Muscle of leg (tissue), 11 donors: Measurements from ENCODE around the gene ATXN8OS. TPM values are rescaled to one million over a fixed set of nuclear protein-coding genes. Genes with fewer than 3 reads are reported as not detected.
"Not testable (repeated sequence)": the region's sequence is repeated elsewhere in the genome, so short reads cannot be mapped to it uniquely, and the experiment has no call there.

Experiments
- DNase-seq: peaks from one replicate; pipeline ENCODE4 v3.0.0; 2013
- H3K27ac ChIP-seq: one replicate; pipeline ENCODE4 v1.5.1; 2013; ENCODE audit warnings: mild to moderate bottlenecking, low read length, control low read depth
- H3K27me3 ChIP-seq: one replicate; pipeline ENCODE4 v1.6.1; 2013; ENCODE audit warnings: low read length; ENCODE audit not compliant: control insufficient read depth, insufficient read depth
- H3K36me3 ChIP-seq: one replicate; pipeline ENCODE4 v1.6.1; 2013; ENCODE audit warnings: low read length; ENCODE audit not compliant: control insufficient read depth, insufficient read depth
- H3K4me1 ChIP-seq: one replicate; pipeline ENCODE4 v1.6.1; 2013; ENCODE audit warnings: low read length; ENCODE audit not compliant: control insufficient read depth, insufficient read depth
- H3K4me3 ChIP-seq: one replicate; pipeline ENCODE4 v1.5.1; 2013; ENCODE audit warnings: low read length, control low read depth
- H3K9me3 ChIP-seq: replicated peaks from 2 replicates; pipeline ENCODE4 v1.6.1; 2013; ENCODE audit warnings: low read depth, low read length; ENCODE audit not compliant: control insufficient read depth
- WGBS: methylation state at CpG from one replicate; pipeline ENCODE4 v1.1.5; 2013; ENCODE audit warnings: missing lambda C conversion rate; ENCODE audit not compliant: insufficient coverage; 5-methylcytosine and 5-hydroxymethylcytosine counted together
- polyA plus RNA-seq, 8 donors: library from polyadenylated mRNA; unstranded; fragments of 120-200 nt; gene quantifications; one replicate each; pipeline versions ENCODE4 v1.2.1 to v1.2.3, GENCODE V29; 2013; ENCODE audit warnings: inconsistent platforms in 1 of 8, low replicate concordance in 1 of 8; ENCODE audit not compliant: insufficient read length in 8 of 8, insufficient read depth in 1 of 8
- total RNA-seq: library from RNA; stranded (reverse); fragments of 120-200 nt; gene quantifications from one replicate; pipeline ENCODE4 v1.2.4, GENCODE V29; 2013

The ATXN8OS gene
- total and polyA plus RNA-seq, 9 donors, result 0.27 to 0.54 (median 0.45) TPM; not detected in 2

DNA sequence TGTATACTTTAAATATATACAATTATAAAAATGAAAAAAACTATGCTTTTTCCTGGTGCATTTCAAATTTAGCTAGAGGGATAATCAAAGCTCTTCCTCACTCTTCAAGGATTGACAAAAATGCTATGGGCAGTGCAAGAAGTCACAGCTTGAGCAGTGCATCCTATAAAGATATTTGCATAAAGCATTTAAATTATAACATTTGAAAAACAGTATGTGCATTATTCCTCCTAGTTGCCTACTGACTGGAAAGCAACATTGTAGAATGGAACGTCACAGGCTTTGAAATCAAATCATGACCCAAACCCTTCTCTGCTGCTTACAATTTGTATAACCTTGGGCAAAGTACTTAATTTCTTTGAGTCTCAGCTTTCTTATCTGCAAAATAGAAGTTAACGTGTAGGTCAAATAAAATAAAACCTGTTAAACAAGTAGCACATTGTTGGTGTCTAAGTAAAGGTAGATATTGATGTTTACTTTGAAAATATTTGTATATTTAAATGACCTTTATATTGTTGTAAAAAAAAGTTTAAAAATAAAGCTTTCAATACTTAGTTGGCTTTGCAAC, 9.8 kb downstream of the ATXN8OS start:
- no peaks in the 10 kb centered on the region for H3K36me3 ChIP-seq
- no peaks in the 10 kb centered on the region for H3K27me3 ChIP-seq
- H3K4me3 ChIP-seq, result no peak overlapping the region
- no CpG with 5 or more reads among the region's 2 CpGs for WGBS
- no peaks in the 10 kb centered on the region for H3K9me3 ChIP-seq
- no peaks in the 10 kb centered on the region for H3K4me1 ChIP-seq
- H3K27ac ChIP-seq, result no peak overlapping the region
- no peak for DNase-seq

DNA sequence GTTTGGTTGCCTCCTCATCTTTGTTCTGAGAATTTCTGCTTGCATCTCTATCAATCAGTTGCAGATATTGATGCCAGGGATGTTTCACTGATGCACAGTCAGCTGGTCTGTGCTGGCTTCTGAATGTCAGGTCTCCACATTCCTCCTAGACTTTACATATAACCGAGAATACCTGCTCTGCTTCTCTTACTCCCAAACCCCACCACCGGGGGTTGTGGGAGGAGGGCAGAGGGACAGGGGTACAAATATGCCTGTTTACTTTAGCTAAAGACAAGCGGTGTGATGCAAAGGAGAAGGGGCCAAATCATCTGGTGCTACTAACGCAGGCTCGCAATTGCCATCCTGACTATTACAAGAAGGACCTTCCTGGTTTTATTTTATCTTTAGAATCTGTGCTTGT, 18.1 kb downstream of the ATXN8OS start:
- Histone ChIP-seq H3K9me3 (no peaks in the 10 kb centered on the region), H3K4me1 (no peaks in the 10 kb centered on the region), H3K4me3 (no peak overlapping the region), H3K27me3 (no peaks in the 10 kb centered on the region), H3K36me3 (no peaks in the 10 kb centered on the region), H3K27ac (no peak overlapping the region)
- no CpG with 5 or more reads among the region's 5 CpGs for WGBS
- no peak for DNase-seq

DNA sequence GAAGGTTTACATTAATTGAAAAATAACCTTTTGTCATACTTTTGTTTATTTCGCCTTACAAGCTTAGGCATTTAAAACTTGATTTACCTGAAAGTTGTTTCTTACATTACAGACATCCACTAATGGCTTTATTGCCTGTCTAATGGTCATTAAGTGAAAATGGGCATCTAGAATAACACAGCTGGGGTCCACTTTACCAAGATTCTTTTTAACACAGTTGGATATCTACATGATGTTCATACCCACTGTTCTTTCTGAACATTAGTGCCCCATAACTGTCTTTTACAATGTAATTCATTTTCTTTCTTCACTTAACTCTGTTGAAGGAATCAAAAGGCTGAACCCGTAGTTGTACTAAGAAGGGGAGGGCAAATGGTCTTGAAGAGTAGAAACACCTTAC, 20.5 kb downstream of the ATXN8OS start:
- H3K27me3 ChIP-seq, result no peaks in the 10 kb centered on the region
- no peak overlapping the region for H3K27ac ChIP-seq
- H3K36me3 ChIP-seq, result no peaks in the 10 kb centered on the region
- H3K4me1 ChIP-seq, result no peaks in the 10 kb centered on the region
- no peak for DNase-seq
- no CpG with 5 or more reads among the region's 2 CpGs for WGBS
- no peak overlapping the region for H3K4me3 ChIP-seq
- H3K9me3 ChIP-seq, result no peaks in the 10 kb centered on the region

DNA sequence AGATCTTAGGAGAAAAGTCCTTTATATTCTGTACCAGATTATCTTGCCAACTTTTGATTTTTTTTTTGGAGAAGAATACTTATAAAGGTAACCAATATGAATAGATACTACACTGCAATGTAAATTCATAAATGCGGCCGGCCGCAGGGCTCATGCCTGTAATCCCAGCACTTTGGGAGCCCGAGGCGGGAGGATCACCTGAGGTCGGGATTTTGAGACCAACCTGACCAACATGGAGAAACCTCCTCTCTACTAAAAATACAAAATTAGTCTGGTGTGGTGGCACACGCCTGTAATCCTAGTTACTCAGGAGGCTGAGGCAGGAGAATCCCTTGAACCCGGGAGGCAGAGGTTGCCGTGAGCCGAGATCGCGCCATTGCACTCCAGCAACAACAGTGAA, 35.0 kb downstream of the ATXN8OS start:
- not testable (repeated sequence) for H3K27ac ChIP-seq, H3K27me3 ChIP-seq, DNase-seq, H3K9me3 ChIP-seq, H3K36me3 ChIP-seq, H3K4me1 ChIP-seq, H3K4me3 ChIP-seq
- WGBS, result 90% methylated on average over 5 of the region's 12 CpGs

DNA sequence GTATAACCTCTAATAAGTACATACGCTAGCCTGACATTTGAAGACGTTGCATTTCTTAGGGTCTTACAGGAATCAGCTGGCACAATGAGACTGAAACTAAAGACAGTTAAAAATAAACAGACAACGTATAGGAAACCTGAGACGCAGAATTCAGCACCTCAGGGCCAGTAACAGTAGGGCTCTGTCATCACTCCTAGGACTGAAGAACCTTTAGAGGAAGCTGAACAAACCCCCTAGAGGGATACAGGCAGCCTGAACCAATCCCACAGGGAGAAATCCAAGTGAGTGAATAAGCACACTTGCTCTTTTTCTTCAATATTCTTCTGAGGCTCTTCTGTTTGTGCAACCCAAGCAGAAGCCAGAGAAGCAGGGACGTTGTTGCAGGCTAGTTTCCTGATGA, 54.5 kb downstream of the ATXN8OS start:
- H3K9me3 ChIP-seq, result no peaks in the 10 kb centered on the region
- no peak for DNase-seq
- H3K27ac ChIP-seq, result no peak overlapping the region
- H3K36me3 ChIP-seq, result no peaks in the 10 kb centered on the region
- 20% methylated on average over 2 of the region's 5 CpGs for WGBS
- no peaks in the 10 kb centered on the region for H3K27me3 ChIP-seq
- H3K4me1 ChIP-seq, result no peaks in the 10 kb centered on the region
- H3K4me3 ChIP-seq, result no peak overlapping the region

DNA sequence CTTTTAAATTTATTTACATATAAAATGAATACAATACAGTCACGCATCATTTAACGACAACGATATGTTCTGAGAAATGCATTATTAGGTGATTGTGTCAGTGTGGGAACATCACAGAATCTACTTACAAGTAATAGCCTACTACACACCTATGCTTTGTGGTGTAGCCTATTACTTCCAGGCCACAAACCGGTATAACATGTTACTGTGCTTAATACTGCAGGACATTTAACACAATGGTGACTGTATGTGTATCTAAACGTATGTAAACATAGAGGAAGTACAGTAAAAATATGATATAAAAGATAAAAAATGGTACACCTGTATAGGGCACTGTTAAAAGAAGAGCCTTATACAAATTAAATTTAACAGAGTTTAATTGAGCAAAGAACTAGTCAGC, 63.1 kb downstream of the ATXN8OS start:
- no peaks in the 10 kb centered on the region for H3K4me1 ChIP-seq
- no peaks in the 10 kb centered on the region for H3K36me3 ChIP-seq
- no peak for DNase-seq
- H3K27me3 ChIP-seq, result no peaks in the 10 kb centered on the region
- H3K9me3 ChIP-seq, result no peaks in the 10 kb centered on the region
- no peak overlapping the region for H3K4me3 ChIP-seq
- WGBS, result no CpG with 5 or more reads among the region's 5 CpGs
- H3K27ac ChIP-seq, result no peak overlapping the region

DNA sequence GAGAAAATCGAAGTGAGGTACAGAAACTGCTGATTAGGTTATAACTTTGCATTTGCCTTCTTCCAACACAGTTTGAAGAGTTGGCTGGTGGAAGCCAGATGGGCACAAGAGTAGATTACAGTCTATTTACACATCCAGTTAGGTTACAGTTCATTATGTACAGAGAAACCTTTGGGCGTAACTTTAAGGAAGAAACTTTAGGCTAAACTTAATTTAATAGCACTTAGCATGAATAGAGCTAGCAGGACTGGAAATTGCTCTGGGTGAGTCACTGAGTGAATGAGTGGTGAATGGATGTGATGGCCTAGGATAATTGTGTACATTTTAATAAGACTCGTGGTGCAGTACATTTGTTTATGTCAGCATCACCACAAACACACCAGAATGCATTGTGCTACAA, 63.5 kb downstream of the ATXN8OS start:
- Histone ChIP-seq H3K4me1 (no peaks in the 10 kb centered on the region), H3K27ac (no peak overlapping the region), H3K27me3 (no peaks in the 10 kb centered on the region), H3K9me3 (no peaks in the 10 kb centered on the region), H3K4me3 (no peak overlapping the region), H3K36me3 (no peaks in the 10 kb centered on the region)
- no peak for DNase-seq
- no CpG with 5 or more reads among the region's 3 CpGs for WGBS

DNA sequence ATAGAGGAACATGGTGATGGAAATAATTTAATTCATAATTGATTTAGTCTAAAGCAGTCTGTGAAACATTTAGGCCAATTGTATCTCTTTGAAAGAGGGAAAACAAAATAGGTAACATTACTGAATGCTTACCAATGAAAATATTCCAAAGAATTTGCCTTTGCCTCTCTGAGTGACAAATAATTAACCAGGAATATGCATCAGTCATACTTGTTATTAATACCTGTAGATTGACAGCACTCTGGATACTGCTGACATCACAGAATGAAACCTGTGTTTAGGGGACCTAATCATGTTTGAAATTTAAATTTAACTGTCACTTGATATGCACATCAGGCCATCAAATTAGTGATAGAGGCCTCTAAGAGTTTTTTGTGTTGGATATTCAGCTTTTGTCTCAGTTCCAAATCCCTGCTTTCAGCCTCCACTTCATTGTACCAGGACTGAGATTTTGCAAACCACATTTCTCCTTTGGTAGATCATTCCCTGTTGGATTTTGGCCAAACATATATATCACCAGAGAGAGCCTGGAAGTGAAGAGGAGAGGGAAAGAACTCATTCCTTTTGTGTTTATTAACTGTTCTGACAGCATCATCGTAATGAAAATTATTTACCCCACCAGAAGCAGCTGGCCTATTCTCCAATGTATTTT, 65.4 kb downstream of the ATXN8OS start:
- Histone ChIP-seq H3K4me1 (no peaks in the 10 kb centered on the region), H3K4me3 (no peak overlapping the region), H3K36me3 (no peaks in the 10 kb centered on the region), H3K27ac (no peak overlapping the region), H3K9me3 (no peaks in the 10 kb centered on the region), H3K27me3 (no peaks in the 10 kb centered on the region)
- 43% methylated on average over 1 of the region's 1 CpG for WGBS
- no peak for DNase-seq

DNA sequence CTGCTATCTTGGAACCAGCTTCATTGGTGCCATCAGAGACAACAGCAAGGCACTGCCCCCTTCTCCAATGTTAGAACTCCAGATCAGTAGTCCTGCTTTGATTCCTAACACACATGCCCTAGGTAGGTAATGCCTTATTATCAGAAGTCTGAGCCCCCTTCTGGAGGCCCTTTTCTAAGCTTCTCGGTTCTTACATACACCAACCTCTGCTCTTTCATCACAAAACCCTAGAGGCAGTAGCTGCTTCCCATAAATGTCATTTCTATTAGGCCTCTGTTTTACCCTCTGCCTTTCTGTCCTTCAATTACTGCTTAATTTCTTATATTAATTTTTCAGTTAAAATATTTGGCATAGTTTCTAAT, 66.0 kb downstream of the ATXN8OS start:
- no peaks in the 10 kb centered on the region for H3K27me3 ChIP-seq
- WGBS, result 40% methylated on average over 1 of the region's 1 CpG
- no peak overlapping the region for H3K4me3 ChIP-seq
- no peak overlapping the region for H3K27ac ChIP-seq
- no peaks in the 10 kb centered on the region for H3K36me3 ChIP-seq
- no peaks in the 10 kb centered on the region for H3K9me3 ChIP-seq
- DNase-seq, result no peak
- no peaks in the 10 kb centered on the region for H3K4me1 ChIP-seq

DNA sequence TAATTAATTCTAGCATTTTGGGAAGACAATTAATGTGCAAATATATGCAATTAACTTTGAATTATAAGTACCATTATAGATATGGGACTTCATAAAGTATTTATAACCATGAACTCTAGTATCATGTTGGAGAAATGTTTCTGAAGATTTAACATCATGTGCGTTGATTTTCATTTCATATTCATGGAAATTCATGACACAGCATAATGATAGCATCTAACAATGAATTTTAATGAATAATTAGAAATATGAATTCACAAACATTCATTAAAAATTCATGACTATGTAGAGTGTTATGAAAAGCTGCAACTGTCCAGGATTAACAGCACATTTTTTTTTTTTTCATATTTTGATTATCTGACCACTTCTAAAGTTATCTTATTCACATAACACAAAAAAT, 70.7 kb downstream of the ATXN8OS start:
- Histone ChIP-seq H3K4me1 (no peaks in the 10 kb centered on the region), H3K4me3 (no peak overlapping the region), H3K9me3 (no peaks in the 10 kb centered on the region), H3K27ac (no peak overlapping the region), H3K36me3 (no peaks in the 10 kb centered on the region), H3K27me3 (no peaks in the 10 kb centered on the region)
- no peak for DNase-seq
- WGBS, result no CpG with 5 or more reads among the region's 1 CpG
